LoVo (cell line): Measurements from ENCODE around the gene IFI27L1.

Experiments
- DNase-seq: peaks from one replicate; pipeline ENCODE4 v3.0.0-alpha.2; 2016; ENCODE audit warnings: low spot score

IFI27L1 gene

DNA sequence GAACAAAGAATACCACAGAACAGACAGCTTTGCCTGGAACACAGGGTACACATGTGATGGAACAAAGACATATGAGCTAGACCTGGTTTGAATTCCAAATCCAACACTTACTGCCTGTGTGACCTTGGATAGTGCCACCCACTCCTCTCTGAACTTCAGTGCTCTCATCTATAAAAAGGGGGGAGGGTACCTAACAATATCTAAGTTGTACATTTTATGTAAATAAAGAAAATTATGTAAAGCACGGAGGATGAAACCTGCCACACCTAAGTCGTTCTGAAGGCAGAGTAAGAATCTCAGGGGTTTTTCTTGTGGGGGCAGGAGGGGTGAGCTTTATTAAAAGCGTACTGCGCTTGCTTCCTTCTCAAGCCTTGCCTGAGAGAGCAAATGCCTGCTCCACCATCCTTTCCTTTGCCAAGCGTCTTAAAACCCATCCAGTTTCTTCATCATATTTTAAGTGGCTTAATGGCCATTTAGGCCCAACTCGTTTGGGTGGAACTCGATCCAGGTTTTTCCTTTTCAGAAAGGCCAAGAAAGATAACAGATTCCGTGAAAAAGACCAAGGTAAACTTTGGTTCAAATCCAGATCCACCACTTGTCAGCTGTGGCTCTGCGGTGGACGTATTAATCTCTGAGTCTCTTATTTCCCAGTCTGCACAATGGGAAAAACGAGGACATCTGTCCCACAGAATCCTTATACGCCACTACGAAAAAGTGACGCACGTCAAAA lies 1.1 kb upstream of the IFI27L1 start:
- DNase-seq: no peak

DNA sequence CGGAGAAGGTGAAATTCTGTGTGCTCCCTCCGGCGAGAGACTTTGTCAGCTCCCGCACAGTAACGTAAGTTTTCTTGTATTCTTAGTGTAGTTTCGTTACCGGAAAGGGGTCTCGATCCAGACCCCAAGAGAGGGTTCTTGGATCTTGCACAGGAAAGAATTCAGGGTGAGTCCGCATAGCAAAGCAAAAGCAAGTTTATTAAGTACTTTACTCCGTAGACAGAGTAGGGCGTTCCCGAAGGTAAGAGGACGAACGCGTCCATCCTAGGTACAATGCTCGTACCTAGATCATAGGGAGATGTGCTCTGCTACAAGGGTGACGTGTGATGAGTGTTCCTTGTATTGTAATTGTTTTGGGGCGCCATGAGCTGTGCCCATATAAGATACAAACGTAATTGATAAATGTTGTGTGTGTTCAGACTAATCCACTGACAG lies 293 bp downstream of the IFI27L1 start:
- DNase-seq: no peak

GRCh38 chr14:94087891-94088290 lies 6.8 kb downstream of the IFI27L1 start:
- DNase-seq: no peak

GRCh38 chr14:94088516-94088915 lies 7.4 kb downstream of the IFI27L1 start:
- no peak for DNase-seq

- DNase-seq: no peak
Measured at GRCh38 chr14:94089479-94089878, 8.4 kb downstream of the IFI27L1 start.

DNA sequence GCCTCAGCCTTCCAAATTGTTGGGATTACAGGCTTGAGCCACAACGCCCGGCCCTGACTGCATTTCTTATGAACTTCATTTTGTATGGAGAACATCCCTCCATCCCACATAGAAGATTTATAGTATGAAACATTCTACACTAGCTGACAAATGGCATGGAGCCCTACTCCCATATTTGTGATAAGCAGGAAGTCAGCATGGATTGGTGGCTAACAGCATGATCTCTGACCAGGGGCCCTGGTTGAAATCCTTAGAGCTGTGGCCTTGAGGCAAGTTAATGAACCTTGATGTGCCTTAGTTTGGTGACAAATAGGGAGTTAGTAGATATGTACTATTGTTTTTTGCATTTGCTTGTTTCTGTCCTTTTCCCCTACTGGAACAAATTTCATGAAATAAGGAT lies 12.3 kb downstream of the IFI27L1 start:
- DNase-seq: no peak

DNA sequence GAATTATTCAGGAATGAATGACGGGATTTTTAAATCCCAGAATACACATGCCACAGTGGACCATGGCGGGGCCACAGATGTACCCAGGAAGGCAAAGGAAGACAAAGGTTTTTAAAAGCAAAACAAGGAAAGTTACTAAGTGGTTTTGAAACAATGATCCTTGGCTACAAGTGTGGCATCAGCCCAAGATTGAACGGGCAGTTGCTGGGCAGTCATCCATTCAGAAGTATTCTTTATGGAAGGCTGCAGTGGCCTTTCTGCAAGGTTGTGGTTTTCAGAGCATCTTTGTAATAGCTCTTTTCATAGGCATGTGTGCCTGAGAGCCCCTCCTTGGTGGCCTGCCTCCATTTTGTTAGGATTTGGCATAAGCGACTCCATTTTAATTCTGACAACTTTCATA lies 16.0 kb downstream of the IFI27L1 start:
- DNase-seq: no peak

- DNase-seq: no peak
Measured at GRCh38 chr14:94098326-94098992, 17.3 kb downstream of the IFI27L1 start.

- DNase-seq: no peak
Measured at GRCh38 chr14:94099006-94099405, 17.9 kb downstream of the IFI27L1 start.

DNA sequence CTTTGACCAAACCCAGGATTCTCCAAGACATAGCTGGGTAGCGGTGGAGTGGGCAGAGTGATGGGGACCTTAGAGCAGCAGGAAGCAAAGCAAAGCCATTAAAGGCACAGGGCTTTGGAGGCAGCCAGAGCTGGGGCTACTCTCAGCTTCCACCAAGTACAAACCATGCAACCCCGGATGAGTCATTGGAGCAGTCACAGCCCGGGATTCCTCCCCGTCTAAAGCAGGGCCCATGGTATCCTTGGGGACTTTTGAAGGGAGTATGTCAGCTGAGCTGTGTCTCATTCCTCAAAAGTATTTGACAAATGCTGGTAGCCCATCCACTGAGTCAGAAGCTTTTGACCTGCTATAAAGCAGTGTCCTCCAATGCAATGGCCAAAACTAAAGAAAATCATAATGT lies 19.7 kb downstream of the IFI27L1 start:
- no peak for DNase-seq

GRCh38 chr14:94101748-94102147 lies 20.6 kb downstream of the IFI27L1 start:
- no peak for DNase-seq

- no peak for DNase-seq
Measured at GRCh38 chr14:94102768-94103482, 21.8 kb downstream of the IFI27L1 start.

DNA sequence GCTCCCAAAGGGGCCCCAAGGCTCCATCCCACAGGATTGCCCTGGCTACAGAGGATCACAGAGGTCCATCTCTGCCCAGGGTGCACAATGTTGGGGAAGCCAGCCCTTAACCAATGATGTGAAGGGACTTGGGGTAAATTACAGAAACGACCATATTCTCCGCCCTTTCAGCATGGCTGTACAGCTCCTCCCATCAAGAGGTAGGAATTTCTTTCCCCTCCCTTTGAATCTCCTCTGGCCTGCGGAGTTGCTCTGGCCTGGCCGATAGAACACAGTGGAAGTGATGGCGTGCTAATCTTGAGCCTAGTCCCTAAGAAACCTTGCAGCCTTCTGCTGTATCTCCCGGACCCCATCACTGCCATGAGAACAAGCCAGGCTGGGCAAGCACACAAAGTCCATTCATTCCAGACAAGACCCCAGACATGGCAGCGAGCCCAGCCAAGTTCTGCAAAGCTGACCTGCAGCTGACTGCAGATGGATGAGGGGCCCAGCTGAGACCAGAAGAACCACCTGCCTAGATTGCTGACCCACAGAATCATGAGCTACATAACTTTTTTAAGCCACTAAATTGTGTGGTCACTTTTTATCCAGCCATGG lies 22.5 kb downstream of the IFI27L1 start:
- DNase-seq: no peak

GRCh38 chr14:94104731-94105130 lies 23.6 kb downstream of the IFI27L1 start:
- no peak for DNase-seq

DNA sequence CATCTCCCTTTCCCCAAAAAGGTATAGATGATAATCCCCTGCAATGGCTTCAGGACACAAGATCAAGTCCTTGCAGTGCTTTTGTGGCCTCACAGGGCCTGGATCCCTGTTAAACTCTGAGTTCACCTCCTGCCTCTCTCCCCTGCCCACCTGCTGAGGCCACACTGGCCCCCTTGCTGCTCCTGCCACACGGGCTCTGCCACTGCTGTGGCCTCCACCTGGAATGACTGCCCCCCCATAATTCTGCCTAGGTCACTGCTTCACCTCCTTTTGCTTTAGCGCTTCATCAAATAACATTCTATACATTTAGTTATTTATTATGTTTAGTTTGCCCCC lies 28.8 kb downstream of the IFI27L1 start:
- no peak for DNase-seq

DNA sequence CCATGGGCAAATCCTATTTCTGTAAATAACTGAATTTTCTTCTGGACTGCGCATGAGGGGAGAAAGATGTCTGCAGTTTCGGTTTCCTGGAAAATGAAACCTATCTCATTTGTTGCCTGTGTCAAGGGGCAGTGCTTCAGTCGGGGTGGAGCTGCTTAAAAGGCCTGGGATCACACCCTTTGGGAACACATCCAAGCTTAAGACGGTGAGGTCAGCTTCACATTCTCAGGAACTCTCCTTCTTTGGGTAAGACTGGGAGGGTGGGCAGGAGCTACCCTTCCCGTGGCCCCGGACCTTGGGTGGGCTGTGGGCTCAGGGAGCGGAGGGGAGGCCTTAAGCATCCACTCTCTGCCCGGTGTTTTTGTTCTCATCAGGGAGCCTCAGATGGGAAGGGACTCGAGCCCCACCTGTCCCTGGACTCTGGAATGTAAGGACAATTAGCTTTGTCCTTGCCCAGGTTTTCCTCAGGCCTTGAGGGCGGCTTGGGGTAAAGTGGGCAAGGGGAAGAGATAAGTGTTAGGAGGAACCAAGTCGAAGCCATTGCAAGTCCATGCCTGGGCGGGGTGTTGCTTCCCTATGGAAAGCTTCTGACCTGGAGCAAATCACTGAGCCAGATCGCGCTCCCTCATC lies 29.6 kb downstream of the IFI27L1 start, which contains the start of gene IFI27:
Gene IFI27 (plus strand): TSS at position 185 of the 630 bp plus-strand sequence.
- peak; percentile 86 for DNase-seq

DNA sequence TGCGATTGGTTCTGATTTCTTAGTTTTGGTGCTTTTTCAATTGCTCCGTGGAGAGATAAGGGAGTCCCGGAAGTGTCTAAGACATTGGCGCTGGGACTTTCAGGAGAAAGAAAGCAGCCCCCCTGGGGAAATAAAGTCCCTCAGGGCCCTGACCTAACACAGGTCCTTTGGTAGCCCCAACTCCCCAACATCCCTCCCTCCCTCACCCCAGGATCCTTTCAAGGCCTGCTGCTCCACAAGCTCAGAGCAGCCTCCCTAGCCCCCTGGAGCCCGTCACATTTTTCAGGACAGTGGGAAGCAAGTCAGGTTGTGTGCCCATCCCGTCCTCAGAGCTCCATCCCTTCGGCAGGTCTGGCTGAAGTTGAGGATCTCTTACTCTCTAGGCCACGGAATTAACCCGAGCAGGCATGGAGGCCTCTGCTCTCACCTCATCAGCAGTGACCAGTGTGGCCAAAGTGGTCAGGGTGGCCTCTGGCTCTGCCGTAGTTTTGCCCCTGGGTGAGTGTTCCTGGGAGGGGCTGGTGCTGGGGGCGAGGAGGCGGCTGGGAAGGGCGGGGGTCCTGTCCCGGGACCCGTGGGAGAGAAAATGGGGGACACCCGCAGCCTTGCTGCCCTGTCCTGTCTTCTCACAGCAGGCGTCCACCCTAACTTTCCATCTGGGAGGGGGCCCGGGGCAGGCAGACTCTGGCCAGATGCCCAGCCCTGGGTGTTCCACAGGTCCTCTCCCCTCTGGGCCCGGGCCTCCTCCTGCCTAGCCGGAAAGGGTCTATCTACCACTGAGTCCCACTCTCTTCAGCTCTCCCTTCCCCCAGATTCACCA lies 30.4 kb downstream of the IFI27L1 start:
- DNase-seq: no peak

DNA sequence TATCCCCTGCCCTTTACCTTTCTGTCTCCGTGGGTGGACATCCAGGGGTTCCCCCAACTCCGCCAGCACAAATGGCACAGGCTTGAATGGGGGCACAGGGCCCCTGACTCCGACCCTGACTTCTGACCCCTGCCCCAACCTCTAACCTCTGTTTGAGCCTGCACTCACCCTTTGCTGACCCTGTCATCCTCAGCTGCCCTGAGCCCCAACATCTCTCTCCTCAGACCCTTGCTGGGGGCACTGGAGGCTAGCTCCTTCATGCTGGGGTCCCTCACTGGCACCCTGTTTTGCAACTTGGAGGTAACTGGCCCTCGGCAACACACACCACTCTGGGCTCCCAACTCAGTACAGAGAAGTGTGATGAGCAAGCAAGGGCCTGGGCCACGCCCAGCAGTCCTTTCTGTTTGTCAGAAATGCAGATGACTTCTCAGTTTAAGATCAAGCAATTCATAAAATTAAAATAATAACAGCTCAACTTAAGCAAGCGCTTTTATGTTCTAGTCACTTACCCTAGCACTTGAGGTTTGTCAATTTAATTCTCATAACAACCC lies 31.5 kb downstream of the IFI27L1 start:
- no peak for DNase-seq

- no peak for DNase-seq
Measured at GRCh38 chr14:94113073-94113472, 32.0 kb downstream of the IFI27L1 start.

DNA sequence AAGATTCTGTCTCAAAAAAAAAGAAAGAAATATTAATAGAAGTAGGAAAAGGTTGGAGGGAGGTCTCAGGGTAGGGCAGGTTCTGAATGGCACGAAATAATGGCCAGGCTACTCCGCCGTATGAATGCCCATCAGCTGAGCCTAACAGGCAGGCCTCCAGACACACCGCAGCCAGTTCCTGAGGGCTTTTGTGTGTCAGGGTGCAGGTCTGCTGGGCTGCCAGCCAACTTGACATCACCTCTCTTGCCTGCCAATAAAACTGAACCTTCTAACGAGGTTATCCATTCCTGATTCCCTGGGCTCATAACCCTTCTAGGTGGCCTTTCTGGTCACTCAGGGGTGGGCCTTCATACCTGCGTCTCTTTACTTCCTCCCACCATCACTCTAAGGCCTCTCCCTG lies 32.4 kb downstream of the IFI27L1 start:
- no peak for DNase-seq
